Naive thymus-derived CD4-positive, alpha-beta T cell (primary cell): ENCODE results near the gene FGF18. TPM values are rescaled to one million over a fixed set of nuclear protein-coding genes. Genes with fewer than 3 reads are reported as not detected.

ENCODE experiments used
- ATAC-seq: fragments of 150-1000 bp; cut with Tn5 transposase; 2 replicates; pipeline ENCODE4 v1.10.0; 2021; ENCODE audit warnings: mild to moderate bottlenecking, moderate library complexity
- CTCF ChIA-PET: fragments of 350-600 bp; sonication (Branson Sonifier 250); formaldehyde crosslinking; loops from one replicate; lab custom pipeline; 2021; ENCODE audit warnings: antibody characterized with exemption; lab: Charles Lee
- POLR2A ChIA-PET: fragments of 350-600 bp; sonication (Branson Sonifier 250); formaldehyde crosslinking; loops from one replicate; lab custom pipeline; 2021; ENCODE audit warnings: antibody characterized with exemption, inconsistent platforms; lab: Charles Lee
- DNase-seq, 9 donors: peaks; one replicate each; pipeline versions ENCODE4 v3.0.0 to v3.0.0-alpha.2; 2020 to 2022; ENCODE audit warnings: mixed read lengths in 1 of 9
- H3K27ac ChIP-seq: one replicate; pipeline ENCODE4 v1.7.0; 2013; ENCODE audit warnings: mild to moderate bottlenecking, low read depth, low read length, moderate library complexity
- H3K27me3 ChIP-seq, 2 donors: one replicate each; pipeline ENCODE4 v1.7.0; 2013; ENCODE audit warnings: low read length in 2 of 2, mild to moderate bottlenecking in 2 of 2, moderate library complexity in 2 of 2; ENCODE audit not compliant: control insufficient read depth in 2 of 2, insufficient read depth in 2 of 2
- H3K36me3 ChIP-seq, 3 experiments: 1 replicate in 2 of 3; 2 replicates in 1 of 3; pipeline ENCODE4 v1.7.0; 2013; ENCODE audit warnings: low read length in 3 of 3, mild to moderate bottlenecking in 3 of 3, moderate library complexity in 1 of 3; ENCODE audit not compliant: insufficient read depth in 3 of 3, control insufficient read depth in 2 of 3
- H3K4me1 ChIP-seq, 2 donors: one replicate each; pipeline ENCODE4 v1.7.0; 2013; ENCODE audit warnings: low read length in 2 of 2, mild to moderate bottlenecking in 2 of 2, moderate library complexity in 1 of 2; ENCODE audit not compliant: control insufficient read depth in 2 of 2, insufficient read depth in 2 of 2
- H3K4me3 ChIP-seq: 2 replicates; pipeline ENCODE4 v1.7.0; 2013; ENCODE audit warnings: mild to moderate bottlenecking, low read length
- H3K9me3 ChIP-seq, 3 experiments: 1 replicate in 2 of 3; 2 replicates in 1 of 3; pipeline ENCODE4 v1.7.0; 2013; ENCODE audit warnings: low read length in 3 of 3; ENCODE audit not compliant: control insufficient read depth in 2 of 3
- H3K27ac Mint-ChIP-seq, 9 donors: one replicate each; pipeline ENCODE4 v1.8.0; 2020 to 2022; ENCODE audit warnings: mixed read lengths in 9 of 9, mild to moderate bottlenecking in 8 of 9, moderate library complexity in 5 of 9, inconsistent platforms in 2 of 9
- H3K27me3 Mint-ChIP-seq, 5 donors: one replicate each; pipeline ENCODE4 v1.8.0; 2021 to 2022; ENCODE audit warnings: mixed read lengths in 5 of 5, mild to moderate bottlenecking in 1 of 5
- H3K36me3 Mint-ChIP-seq, 5 donors: one replicate each; pipeline ENCODE4 v1.8.0; 2020 to 2022; ENCODE audit warnings: mixed read lengths in 5 of 5, mild to moderate bottlenecking in 3 of 5, inconsistent platforms in 1 of 5
- H3K4me1 Mint-ChIP-seq, 7 donors: one replicate each; pipeline ENCODE4 v1.8.0; 2020 to 2022; ENCODE audit warnings: mixed read lengths in 7 of 7, mild to moderate bottlenecking in 3 of 7, inconsistent platforms in 1 of 7
- H3K4me3 Mint-ChIP-seq, 10 donors: one replicate each; pipeline ENCODE4 v1.8.0; 2020 to 2022; ENCODE audit warnings: mild to moderate bottlenecking in 10 of 10, mixed read lengths in 10 of 10, moderate library complexity in 6 of 10, inconsistent platforms in 2 of 10
- H3K9me3 Mint-ChIP-seq, 11 donors: one replicate each; pipeline ENCODE4 v1.8.0; 2020 to 2022; ENCODE audit warnings: mixed read lengths in 11 of 11, mild to moderate bottlenecking in 4 of 11, inconsistent platforms in 1 of 11, moderate library complexity in 1 of 11
- intact Hi-C, 2 donors: fragments of 100-400 bp; cut with micrococcal nuclease; formaldehyde crosslinking; loops; one replicate each; pipeline ENCODE4 v1.15.1; 2023
- polyA plus RNA-seq, 2 donors: library from polyadenylated mRNA; unstranded; fragments of 300-500 nt; fragmentation: Illumina TruSeq; gene quantifications; one replicate each; pipeline ENCODE4 v1.2.3, GENCODE V29; 2021
- total RNA-seq, 6 experiments: library from RNA in 5 of 6; stranded (reverse) in 5 of 6; gene quantifications; 1 replicate in 5 of 6; 2 replicates in 1 of 6; pipeline ENCODE4 v1.2.3 and lab custom pipeline; 2021 to 2026

The FGF18 gene
- total and polyA plus RNA-seq, 7 experiments from 2014 or later: 0.24 to 0.44 TPM; not detected in 5

DNA sequence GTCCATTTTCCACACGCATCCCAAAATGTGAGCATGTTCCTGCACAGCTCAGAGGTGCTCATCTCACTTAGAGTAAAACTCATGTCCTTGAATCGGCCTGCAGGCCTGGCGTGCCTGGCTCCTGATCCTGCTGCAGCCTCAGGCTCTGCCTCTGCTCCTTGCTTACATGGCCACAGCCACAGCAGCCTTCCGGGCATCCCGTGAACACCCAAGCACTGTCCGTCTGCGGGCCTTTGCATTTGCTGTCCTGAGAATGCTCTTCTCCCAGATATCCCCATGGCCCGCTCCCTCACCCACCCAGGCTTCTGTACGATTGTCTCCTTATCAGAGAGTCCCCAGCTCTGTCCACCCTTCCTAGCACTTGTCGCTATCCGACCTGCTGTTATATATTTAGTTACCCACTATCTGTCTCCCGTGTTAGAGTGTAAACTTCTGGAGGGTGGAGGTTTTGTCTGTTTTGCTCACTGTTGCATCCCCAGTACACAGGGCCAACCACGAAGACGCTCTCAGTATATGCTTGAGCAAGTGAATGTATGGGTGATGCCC, 21.9 kb downstream of the FGF18 start:
- CTCF ChIA-PET: no interaction called here
- no peak overlapping the region for H3K27ac Mint-ChIP-seq
- H3K9me3 ChIP-seq: no peaks in the 10 kb centered on the region
- POLR2A ChIA-PET: no interaction called here
- H3K27ac ChIP-seq: no peak overlapping the region
- no peak overlapping the region for H3K4me3 ChIP-seq
- no peaks in the 10 kb centered on the region for H3K36me3 Mint-ChIP-seq
- ATAC-seq (no peak), DNase-seq (no peak)
- H3K9me3 Mint-ChIP-seq: no peaks in the 10 kb centered on the region
- peaks cover 0 to 2% (median 0%) of the 10 kb centered on the region in 7 donors for H3K4me1 Mint-ChIP-seq
- intact Hi-C loops: no loop called here
- no peaks in the 10 kb centered on the region for H3K27me3 ChIP-seq
- H3K4me3 Mint-ChIP-seq: no peak overlapping the region
- H3K36me3 ChIP-seq: no peaks in the 10 kb centered on the region
- peaks cover 0 to 6% (median 2%) of the 10 kb centered on the region in 5 donors for H3K27me3 Mint-ChIP-seq
- H3K4me1 ChIP-seq: no peaks in the 10 kb centered on the region

- no peaks in the 10 kb centered on the region for H3K36me3 Mint-ChIP-seq
- CTCF ChIA-PET: no interaction called here
- no peaks in the 10 kb centered on the region for H3K4me1 Mint-ChIP-seq
- H3K4me3 ChIP-seq: no peak overlapping the region
- no peaks in the 10 kb centered on the region for H3K9me3 Mint-ChIP-seq
- no peak overlapping the region for H3K27ac ChIP-seq
- DNase-seq (no peak), ATAC-seq (no peak)
- no peaks in the 10 kb centered on the region for H3K4me1 ChIP-seq
- POLR2A ChIA-PET: no interaction called here
- intact Hi-C loops: no loop called here
- H3K9me3 ChIP-seq: no peaks in the 10 kb centered on the region
- no peak overlapping the region for H3K4me3 Mint-ChIP-seq
- no peaks in the 10 kb centered on the region for H3K36me3 ChIP-seq
- H3K27me3 Mint-ChIP-seq: peaks cover 0 to 11% (median 4%) of the 10 kb centered on the region in 5 donors
- no peak overlapping the region for H3K27ac Mint-ChIP-seq
- no peaks in the 10 kb centered on the region for H3K27me3 ChIP-seq
Observed at GRCh38 chr5:171442287-171443042, 23.0 kb downstream of the FGF18 start.

DNA sequence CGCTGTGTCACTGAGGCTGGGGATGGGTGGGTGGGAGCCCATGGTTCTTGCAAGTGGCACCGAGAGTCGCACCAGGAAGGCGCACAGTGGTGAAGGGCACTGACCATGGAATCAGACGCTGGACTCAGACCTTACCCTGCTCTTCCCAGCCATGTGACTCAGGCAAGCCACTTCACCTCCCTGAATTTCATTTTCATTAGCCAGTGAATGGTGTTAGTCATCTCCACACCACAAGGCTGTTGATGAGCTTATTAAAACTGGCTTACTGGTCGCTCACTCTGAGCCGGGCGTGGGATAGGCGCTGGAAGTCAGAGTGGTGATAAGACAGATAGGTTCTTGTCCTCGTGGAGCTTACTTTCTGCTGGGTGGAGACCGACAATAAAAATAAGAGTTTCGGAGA, 25.1 kb downstream of the FGF18 start:
- H3K36me3 ChIP-seq: no peaks in the 10 kb centered on the region
- no peak overlapping the region for H3K27ac Mint-ChIP-seq
- no peak overlapping the region for H3K4me3 ChIP-seq
- DNase-seq: no peak
- peaks cover 10 to 32% (median 19%) of the 10 kb centered on the region in 5 donors for H3K27me3 Mint-ChIP-seq
- no peaks in the 10 kb centered on the region for H3K4me1 Mint-ChIP-seq
- H3K4me3 Mint-ChIP-seq: no peak overlapping the region
- no peak overlapping the region for H3K27ac ChIP-seq
- no peaks in the 10 kb centered on the region for H3K4me1 ChIP-seq
- H3K9me3 Mint-ChIP-seq: no peaks in the 10 kb centered on the region
- no peaks in the 10 kb centered on the region for H3K9me3 ChIP-seq
- no peaks in the 10 kb centered on the region for H3K36me3 Mint-ChIP-seq
- ChIA-PET POLR2A (no interaction called here), CTCF (no interaction called here)
- H3K27me3 ChIP-seq: no peaks in the 10 kb centered on the region
- no peak for ATAC-seq
- intact Hi-C loops: no loop called here

DNA sequence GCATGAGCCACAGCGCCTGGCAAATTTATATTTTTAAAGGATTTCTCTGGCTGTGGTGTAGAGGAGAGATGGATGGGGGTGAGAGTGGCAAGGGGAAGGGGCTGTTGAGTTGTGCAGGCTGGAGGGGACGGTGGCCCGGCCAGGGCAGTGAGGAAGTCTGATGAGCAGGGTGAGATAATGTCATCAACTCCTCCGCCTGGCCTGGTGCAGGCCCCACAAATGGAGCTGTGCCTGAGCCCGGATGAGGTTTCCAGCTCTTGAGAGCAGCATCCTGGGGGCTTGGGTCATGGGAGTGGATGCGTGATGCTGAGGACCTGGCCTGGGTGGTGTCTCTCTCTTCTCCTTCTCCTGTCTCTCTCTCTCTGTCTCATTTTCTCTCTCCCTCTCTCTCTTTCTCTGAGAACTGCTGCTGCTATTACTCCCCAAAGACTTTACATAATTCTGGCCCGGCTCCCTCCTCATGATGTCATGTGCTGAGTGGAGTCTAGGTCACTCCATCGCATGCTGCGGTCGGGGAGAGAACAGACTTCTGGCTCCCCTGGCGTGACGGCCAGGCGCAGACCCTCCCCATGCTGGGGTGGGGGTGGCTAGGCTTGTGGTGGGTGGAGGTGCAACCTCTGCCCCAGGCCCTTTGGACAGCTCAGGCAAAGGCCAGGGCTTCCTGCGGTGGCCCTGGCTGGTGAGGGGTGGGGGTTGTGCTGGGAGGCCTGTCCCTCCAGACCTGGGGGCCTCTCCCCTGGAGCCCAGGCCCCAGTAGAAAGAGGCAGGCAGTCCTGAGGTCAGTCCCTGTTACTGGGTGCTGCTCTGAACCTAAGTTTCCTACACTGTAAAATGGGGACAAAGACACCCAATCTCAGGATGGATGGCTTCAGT, 26.4 kb downstream of the FGF18 start:
- H3K9me3 Mint-ChIP-seq: no peaks in the 10 kb centered on the region
- no peak overlapping the region for H3K4me3 Mint-ChIP-seq
- POLR2A ChIA-PET: no interaction called here
- Histone ChIP-seq H3K4me3 (no peak overlapping the region), H3K27me3 (no peaks in the 10 kb centered on the region), H3K9me3 (no peaks in the 10 kb centered on the region), H3K4me1 (no peaks in the 10 kb centered on the region), H3K36me3 (no peaks in the 10 kb centered on the region), H3K27ac (no peak overlapping the region)
- no peak overlapping the region for H3K27ac Mint-ChIP-seq
- CTCF ChIA-PET: no interaction called here
- DNase-seq: no peak
- no peak for ATAC-seq
- no peaks in the 10 kb centered on the region for H3K4me1 Mint-ChIP-seq
- peaks cover 10 to 41% (median 28%) of the 10 kb centered on the region in 5 donors for H3K27me3 Mint-ChIP-seq
- H3K36me3 Mint-ChIP-seq: no peaks in the 10 kb centered on the region
- intact Hi-C loops: no loop called here

DNA sequence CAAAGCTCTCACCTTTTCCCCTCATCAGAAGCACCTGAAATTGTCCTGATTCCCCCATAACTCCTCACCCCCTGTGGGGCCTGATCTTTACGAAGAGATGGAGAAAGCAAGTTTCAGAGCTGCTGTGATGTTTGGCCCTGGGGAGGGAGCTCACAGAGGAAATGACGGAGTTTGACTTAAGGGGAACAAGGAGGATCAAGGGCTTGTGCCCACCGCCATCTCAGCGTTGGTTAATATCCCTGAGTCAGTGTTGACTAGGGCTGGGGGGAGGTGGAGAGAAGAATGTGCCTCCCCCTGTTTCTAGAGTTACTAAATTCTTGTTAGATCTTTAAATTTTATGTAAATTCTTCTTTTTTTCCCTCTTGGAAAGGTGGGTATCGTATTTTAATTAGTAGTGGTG, 27.8 kb downstream of the FGF18 start:
- ATAC-seq: no peak

DNA sequence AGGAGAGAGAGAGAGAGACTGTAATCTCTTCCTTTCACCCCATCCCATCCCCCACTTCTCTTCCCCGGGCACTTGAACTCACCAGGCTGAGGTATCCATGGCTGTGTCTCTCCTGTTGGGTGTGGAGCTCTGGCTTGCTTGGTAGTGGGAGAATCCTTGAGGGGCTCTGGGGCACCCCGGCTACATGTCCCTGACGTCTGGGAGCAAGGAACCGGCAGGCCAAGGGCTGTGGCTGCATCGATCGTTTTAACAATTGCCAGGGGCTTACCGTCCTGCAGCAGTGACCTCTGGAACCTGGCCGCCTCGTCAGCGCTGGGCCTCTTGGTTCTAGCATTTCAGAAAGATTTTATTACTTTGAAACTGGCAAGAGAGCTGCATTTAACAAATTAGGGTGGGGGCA, 30.0 kb downstream of the FGF18 start:
- H3K36me3 ChIP-seq: no peaks in the 10 kb centered on the region
- H3K4me1 ChIP-seq: no peaks in the 10 kb centered on the region
- ChIA-PET CTCF (no interaction called here), POLR2A (no interaction called here)
- H3K9me3 ChIP-seq: no peaks in the 10 kb centered on the region
- Mint-ChIP-seq H3K27me3 (peaks cover 29 to 69% (median 50%) of the 10 kb centered on the region in 5 donors), H3K27ac (no peak overlapping the region), H3K4me3 (peak overlapping the region in 1 of 10 donors; percentile 11), H3K4me1 (peaks cover 0 to 9% (median 0%) of the 10 kb centered on the region in 7 donors), H3K36me3 (no peaks in the 10 kb centered on the region), H3K9me3 (no peaks in the 10 kb centered on the region)
- no peak overlapping the region for H3K27ac ChIP-seq
- H3K4me3 ChIP-seq: no peak overlapping the region
- ATAC-seq: no peak
- intact Hi-C loops: no loop called here
- no peak for DNase-seq
- no peaks in the 10 kb centered on the region for H3K27me3 ChIP-seq

More for the DNA sequence above, 27.8 kb downstream of the FGF18 start:
- H3K4me3 Mint-ChIP-seq: no peak overlapping the region
- H3K4me1 ChIP-seq: no peaks in the 10 kb centered on the region
- no peak overlapping the region for H3K27ac Mint-ChIP-seq
- ChIA-PET POLR2A (no interaction called here), CTCF (no interaction called here)
- H3K36me3 Mint-ChIP-seq: no peaks in the 10 kb centered on the region
- intact Hi-C loops: no loop called here
- peaks cover 0 to 9% (median 0%) of the 10 kb centered on the region in 7 donors for H3K4me1 Mint-ChIP-seq
- no peaks in the 10 kb centered on the region for H3K27me3 ChIP-seq
- H3K4me3 ChIP-seq: no peak overlapping the region
- H3K9me3 Mint-ChIP-seq: no peaks in the 10 kb centered on the region
- DNase-seq: no peak
- peaks cover 19 to 51% (median 39%) of the 10 kb centered on the region in 5 donors for H3K27me3 Mint-ChIP-seq
- no peaks in the 10 kb centered on the region for H3K36me3 ChIP-seq
- H3K27ac ChIP-seq: no peak overlapping the region
- H3K9me3 ChIP-seq: no peaks in the 10 kb centered on the region
